Germinal center (tissue), 1 donor: ENCODE results near the gene PTX3.

Source experiments
- DNase-seq: peaks from one replicate; pipeline ENCODE4 v3.0.0; 2012; ENCODE audit warnings: mixed read lengths, low spot score

PTX3 gene

DNA sequence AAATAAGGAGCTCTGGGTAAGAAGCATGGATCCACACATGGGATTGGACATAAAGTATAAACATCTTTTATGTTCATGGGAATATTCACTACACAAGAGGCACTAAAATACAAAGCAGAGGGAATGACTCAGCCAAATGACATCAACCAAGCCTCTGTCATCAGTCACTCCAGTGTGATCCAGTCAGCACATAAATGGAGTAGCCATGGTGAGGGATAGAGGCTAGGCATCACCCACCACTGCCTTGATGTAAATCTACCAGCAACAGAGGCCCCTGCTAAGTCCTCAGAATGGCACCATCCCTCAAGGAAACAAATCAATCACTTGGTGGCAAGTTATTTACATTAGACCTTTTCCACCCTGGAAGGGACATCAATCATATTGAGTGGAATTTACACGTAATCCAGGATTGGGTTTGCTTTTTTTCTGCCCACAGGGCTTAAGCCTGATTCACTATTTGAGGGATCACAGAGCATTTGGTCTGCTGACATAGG, 39.3 kb downstream of the PTX3 start:
- DNase-seq: no peak

DNA sequence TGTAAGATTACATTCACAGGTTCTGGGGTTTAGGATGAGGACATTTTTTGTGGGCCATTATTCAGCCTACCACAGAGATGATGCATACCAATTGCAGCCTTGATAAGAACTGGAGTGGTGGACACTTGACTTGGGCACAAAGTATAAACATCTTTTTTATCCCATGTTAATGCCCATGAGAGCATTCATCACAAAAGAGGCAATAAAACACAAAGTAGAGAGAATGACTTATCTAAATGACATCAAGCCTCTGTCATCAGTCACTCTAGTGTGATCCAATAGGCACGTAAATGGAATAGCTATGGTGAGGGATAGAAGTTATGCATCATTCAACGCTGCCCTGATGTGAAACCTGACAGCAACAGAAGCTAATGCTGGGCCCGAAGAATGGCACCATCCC, 40.8 kb downstream of the PTX3 start:
- no peak for DNase-seq

DNA sequence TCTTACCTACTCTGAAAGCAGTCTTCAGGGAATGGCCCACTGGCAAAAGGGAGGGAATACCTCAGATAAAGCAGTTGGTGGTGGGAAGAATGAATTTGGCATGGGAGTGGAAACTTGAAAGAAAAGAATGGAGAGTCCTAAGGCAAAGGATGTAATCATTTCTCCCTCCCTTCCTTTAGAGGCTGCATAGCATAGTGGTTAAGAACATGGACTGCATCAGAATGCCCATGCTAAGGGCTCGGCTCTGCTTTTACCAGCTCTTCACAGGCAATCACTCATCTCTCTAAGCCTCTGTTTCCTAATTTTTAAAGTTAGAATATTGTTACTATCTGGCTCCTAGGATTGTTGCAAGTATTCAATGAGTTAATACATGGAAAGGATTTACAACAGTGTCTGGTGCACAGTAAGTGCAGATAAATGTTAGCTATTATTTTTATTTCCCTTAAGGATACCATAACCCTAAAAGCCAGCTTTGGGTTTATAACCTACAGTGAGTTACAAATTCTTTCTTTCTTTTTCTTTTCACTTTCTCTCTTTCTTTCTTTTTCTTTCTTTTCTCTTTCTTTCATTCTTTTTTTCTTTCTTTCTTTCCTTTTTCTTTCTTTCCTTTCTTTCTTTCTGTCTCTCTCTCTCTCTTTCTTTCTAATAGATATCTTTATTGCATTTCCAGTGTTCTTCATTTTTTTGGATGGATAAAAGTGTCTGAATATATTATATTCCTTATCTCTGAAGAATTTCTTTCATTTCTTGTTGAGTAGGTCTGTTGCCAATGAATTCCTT, 43.0 kb downstream of the PTX3 start:
- no peak for DNase-seq

DNA sequence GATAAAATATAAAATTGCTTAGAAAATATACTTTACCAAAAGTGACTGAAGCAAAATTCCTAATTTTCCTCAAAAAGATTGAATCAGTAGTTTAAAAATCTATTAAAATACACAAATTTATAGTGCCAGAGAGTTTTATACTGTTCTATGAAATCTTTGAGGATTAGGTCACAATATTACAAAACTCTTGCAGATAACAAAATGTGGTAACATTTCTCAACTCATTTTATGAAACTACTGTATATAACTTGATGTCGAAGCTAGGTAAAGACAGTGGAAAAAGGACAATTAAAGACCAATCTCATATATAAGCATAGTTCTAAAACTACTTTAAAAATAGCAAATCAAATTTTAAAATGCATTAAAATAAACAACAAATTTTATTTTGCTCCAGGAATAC, 50.7 kb downstream of the PTX3 start:
- DNase-seq: no peak

DNA sequence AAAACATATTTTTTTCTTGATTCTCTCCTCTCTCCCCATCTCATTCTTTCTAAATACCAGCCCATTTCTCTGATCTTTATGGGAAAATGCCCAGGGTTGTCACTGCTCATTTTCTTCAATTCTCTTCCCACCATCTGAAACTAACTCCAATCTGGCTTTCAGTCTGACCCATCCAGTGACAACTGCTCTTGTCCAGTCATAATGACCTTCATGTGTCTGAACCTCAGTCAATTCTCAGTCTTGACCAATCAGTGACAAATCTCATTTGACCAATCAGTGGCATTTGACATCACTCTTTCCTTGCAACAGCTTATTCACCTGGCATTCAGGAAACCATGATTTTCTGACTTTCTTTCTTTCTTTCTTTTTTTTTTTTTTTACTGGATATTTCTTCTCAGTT, 51.5 kb downstream of the PTX3 start:
- DNase-seq: no peak

DNA sequence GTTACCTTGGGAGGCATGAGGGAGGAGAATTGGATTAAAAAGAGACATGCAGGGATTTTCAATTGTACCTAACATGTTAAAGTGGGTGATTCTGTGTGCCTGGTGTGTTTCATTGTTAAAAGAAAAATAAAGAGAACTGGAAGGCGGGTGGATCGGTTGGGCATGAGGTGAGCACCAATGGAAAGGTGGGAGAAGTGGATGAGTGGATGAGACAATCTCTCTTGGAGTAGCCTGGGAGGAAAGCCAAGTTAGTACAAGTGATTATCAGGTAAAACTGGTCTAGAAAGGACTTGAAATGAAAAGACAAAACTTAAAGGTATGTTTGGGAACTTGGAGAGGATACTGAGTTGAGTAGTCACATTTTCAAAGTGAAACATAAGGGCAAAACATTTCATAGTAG, 54.5 kb downstream of the PTX3 start:
- no peak for DNase-seq
